Loucy (cell line): ENCODE measurements around the gene SLC35E4.

Source experiments
- CTCF ChIP-seq: fragments of 200-600 bp; sonication (generic); conservative IDR thresholded peaks from 2 replicates; pipeline ENCODE4 v1.5.1; 2014; ENCODE audit warnings: mild to moderate bottlenecking, antibody characterized with exemption, low read length
- EZH2phosphoT487 ChIP-seq: fragments of 200-600 bp; IDR thresholded peaks from 2 replicates; pipeline ENCODE4 v1.6.1; 2018; ENCODE audit warnings: antibody characterized with exemption, mild to moderate bottlenecking, moderate library complexity, borderline replicate concordance

GRCh38 chr22:30694171-30694639, 58.6 kb downstream of the SLC35E4 start:
- no peak for TF ChIP-seq CTCF
- no peak for TF ChIP-seq EZH2phosphoT487
